NOMO-1 treated with DMSO at 0.1 percent for 48 hours (cell line): ENCODE results near the gene LRRC32.

ENCODE experiments used
- DNase-seq: peaks from one replicate; lab custom pipeline; 2025; ENCODE audit not compliant: unreplicated experiment; lab: John Stamatoyannopoulos, UW

The LRRC32 gene

GRCh38 chr11:76680518-76681425 is 10.2 kb upstream of the LRRC32 start:
- DNase-seq, result peak; percentile 24

- peak; percentile 56 for DNase-seq
Measured at GRCh38 chr11:76678321-76678720, 7.8 kb upstream of the LRRC32 start.

DNA sequence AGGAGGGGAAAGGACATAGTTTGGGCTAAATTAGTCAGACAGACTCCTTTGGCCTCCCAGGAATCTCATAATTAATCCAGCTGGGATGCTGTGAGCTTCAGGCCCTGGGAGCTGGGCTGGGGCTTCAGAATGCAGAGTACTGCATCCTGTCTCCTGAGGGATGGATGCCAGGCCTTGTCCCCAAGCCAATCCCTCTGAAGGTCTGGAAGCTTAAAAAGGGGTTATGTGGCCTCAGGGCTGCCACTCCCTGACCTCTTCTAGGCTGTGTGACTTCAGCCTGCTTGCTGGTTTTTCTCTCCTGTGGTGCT is 6.9 kb upstream of the LRRC32 start:
- DNase-seq, result no peak

DNA sequence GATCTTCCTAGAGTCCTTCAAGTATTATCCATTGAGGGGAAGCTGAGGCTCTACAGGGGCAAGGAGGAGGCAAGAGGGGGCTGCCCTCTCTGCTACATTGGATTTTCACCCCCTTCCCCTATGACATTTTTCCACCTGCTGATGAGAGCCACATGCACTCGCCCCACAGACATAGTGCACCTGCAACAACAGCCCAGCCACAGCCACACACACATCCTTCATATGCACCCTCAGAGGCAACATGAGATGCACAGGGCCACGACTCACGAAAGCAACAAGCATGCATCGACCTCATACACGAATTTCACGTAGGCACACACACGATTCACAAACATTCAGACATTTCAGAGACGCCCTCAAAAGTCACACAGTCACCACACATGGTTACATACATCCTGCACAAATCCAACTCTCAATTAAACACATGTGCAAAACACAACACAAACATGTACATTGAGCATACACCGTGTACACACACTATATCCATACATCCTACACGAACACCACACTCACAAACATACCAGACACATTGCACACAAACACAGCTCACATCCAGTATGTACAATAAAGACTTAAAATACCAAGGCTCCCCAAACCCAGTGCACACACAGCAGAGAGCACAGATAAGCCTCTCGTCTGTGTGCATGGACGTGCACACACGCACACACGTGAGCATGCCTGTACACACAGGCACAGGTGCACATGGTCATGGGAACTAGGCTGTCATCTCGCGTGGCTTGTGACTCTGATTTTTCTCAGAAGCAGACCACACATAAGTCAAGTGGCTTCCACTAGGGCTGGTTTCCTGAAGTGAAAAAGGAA is 6.3 kb upstream of the LRRC32 start:
- DNase-seq, result no peak

DNA sequence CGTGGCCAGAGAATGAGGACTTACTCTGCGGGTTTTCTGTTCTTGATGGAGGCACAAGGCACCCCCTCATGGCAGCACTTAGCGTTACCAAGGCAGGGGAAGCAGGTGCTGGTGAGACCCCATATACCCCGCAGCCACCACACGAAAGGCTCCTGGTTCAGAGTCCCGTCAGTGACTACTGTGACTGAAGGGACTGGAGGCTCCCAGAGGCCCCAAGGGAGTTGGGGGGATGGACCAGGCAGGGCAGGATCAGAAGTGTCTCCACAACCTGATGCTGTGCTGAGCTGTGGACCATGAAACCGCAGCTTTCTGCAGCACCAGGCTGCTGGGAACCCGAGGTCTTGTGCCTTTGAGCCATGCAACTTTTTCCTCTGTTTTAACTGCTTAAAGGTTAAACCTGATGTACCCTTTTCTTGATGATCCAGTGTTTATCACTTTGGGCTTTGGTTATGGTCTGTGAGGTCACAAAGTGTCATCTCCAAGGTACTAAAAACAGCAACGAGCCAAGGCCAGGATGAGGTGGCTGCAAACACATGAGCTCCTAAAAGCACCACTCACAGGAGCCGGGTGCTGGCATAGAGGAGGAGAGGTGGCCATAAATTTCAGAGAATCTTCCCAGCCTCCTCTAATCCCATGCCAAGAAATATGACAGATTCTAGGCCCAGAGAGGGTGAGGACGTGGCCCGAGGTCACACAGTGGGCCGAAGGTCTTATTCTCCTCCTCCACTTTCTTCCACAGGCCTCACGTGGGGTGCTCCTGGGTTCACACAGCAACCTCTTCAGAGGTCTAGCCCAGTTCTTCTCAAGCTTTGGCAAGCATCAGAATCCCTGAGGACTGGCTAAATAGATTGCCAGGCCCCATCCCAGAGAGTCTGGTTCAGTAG is 4.2 kb upstream of the LRRC32 start:
- DNase-seq, result no peak

DNA sequence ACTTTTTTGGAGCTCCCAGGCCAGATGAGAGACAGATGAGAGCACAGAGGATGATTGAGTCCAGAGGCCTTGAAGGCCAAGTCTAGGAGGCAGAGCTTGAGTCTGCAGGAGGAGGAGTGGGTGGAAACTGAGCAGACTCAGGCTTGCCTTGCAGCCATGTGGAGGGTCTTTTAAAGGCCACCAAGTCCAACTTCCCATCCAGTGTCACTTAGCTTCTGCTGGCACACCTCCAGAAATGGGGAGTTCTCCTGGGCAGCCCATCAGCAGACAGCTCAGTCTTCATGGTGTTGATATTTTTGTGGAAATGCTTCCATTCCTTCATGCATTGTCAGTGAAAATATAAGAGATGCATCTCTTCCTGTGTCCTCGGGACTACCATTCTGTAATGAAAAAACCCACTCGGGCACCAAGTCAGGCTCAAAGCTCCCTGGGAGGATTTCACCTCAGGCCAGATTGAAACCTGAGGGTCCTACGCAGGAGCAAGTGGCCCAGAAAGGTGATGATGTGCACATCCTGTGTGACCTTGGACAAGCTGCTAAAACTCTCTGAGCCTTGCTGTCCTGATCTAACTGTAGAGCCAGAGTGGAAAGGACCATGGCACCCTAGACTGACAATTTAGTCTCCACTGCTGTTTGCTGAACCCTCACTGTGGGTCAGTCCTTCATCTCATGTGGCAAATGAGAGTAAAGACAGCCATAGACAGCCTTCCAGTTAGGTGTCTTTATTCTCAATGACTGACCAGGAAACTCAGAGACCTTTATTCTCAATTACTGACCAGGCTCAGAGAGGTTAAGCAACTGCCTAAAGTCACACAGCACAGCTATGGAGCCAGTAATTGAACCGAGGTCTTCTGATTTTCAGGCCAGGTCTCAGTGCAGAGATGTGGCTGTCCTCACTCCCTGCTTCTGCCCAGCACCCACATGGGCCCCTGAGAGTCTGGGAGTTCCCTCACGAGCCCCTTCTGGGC is 2.9 kb upstream of the LRRC32 start:
- DNase-seq, result no peak

DNA sequence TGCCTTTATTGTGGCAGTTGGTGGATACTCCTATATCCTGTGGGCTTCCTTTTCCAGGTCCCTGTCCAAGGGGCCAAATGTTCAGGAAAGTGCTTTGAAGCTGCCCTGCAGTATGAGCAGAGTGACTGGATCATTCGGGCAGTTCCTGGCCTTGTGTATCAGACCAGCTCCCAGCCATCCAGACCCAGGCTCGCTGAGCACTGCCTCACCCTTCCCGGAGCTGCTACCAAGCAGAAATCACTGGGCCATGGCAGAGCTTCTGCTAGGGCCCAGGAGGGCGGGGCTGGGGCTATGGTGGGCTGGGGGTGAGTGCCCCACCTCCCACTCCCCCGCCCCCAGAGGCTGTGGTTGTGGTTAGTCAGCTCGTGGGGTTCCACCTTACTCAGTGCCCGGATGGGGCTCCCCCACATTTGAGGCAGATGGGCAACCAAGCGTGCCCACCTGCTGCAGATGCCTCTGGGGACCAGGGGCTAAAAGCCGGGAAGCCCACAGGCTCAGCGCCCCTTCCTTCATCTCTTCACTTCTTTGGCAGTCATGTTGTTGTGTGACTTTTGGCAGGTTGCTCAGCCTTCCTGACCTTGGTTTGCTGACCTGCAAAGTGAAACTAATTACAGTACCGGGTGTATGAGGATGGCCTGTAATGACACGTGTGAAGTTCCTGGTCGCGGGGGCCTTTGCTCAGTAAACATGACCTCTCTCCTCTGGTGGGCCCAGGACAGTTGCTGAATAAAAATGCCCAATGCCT is 2.1 kb upstream of the LRRC32 start:
- DNase-seq, result no peak

- no peak for DNase-seq
Measured at GRCh38 chr11:76671626-76672309, 1.2 kb upstream of the LRRC32 start.

DNA sequence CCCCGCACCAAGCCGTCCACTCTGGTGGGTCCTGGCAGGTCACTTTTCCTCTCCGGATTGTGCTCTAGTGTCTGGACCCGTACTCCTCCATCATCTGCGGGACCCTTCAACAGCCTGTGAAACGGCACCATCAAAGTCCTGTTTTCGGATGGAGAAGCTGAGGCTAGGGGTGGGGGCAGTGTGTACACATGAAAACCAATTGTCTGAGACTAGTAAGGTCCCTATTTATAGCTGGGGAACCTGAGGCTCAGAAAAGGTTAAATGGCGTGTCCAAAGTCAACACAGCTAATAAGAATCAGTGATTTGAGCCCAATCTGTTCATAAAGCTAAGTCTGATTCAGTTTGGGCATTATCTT is 668 bp upstream of the LRRC32 start:
- no peak for DNase-seq

GRCh38 chr11:76669901-76670484 is 554 bp downstream of the LRRC32 start:
- DNase-seq, result no peak

- no peak for DNase-seq
Measured at GRCh38 chr11:76668362-76669155, 2.0 kb downstream of the LRRC32 start.

GRCh38 chr11:76667856-76668255 is 2.7 kb downstream of the LRRC32 start:
- DNase-seq, result no peak

GRCh38 chr11:76667271-76667818 is 3.2 kb downstream of the LRRC32 start:
- DNase-seq, result no peak

GRCh38 chr11:76666830-76667229 is 3.7 kb downstream of the LRRC32 start:
- no peak for DNase-seq

- no peak for DNase-seq
Measured at GRCh38 chr11:76666408-76666807, 4.1 kb downstream of the LRRC32 start.

DNA sequence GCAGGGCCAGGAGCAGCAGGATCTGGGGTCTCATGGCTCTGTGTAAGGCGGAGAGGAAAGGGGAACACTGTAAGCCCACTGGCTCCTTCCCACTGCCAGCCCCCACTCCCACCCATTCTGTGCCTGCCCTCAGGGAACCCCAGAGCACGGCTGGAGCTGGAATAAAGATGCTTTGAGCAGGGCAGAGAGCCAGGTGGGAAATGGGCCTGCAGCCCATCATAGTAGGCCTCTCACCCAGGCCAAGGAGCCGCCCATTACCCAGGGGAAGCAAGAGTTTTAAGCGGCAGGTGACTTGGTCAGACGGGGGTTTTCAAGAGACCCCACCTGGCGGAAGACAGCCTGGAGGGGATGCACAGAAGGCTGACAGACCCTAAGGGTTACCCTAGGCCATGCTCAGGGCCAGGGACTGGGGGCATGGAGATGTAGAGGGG is 4.6 kb downstream of the LRRC32 start:
- DNase-seq, result no peak

- no peak for DNase-seq
Measured at GRCh38 chr11:76665172-76665571, 5.4 kb downstream of the LRRC32 start.
